T-helper 1 cell treated with Interleukin-12 subunit alpha and Interleukin-12 subunit beta and Interleukin-4 antibody, amounts not matched to agents 30 ng/mL and 1 ng/mL, for 36 hours (primary cell): ENCODE results near the gene LPCAT2. TPM values are rescaled to one million over a fixed set of nuclear protein-coding genes. Genes with fewer than 3 reads are reported as not detected.

Source experiments
- intact Hi-C: fragments of 100-400 bp; cut with micrococcal nuclease; formaldehyde crosslinking; loops from one replicate; pipeline ENCODE4 v1.15.1; 2024
- total RNA-seq: library from RNA; stranded (reverse); gene quantifications from 2 replicates; pipeline ENCODE4 v1.2.3, GENCODE V29; 2022

LPCAT2 gene
- total RNA-seq, 1 donor from 2014 or later: 2.7 TPM

DNA sequence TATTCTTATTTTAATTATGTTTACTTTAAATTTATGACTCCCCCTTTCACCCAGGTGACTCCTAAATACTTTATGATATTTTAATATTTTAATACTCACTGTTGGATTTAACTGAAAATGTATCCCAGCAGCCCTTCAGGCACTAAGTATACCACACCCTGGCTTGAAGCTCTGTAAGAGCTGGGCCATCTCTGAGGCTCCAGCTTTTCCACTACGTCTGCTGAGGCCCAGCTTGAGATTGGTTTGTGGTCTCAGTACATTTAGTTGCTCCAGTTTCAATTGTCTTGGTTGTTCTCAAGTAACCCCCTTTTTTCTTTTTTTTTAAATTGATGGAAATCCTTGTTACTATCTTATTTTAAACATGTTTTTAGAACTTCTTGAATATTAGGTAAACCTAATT, 30.6 kb downstream of the LPCAT2 start:
- intact Hi-C loops: no loop called here

DNA sequence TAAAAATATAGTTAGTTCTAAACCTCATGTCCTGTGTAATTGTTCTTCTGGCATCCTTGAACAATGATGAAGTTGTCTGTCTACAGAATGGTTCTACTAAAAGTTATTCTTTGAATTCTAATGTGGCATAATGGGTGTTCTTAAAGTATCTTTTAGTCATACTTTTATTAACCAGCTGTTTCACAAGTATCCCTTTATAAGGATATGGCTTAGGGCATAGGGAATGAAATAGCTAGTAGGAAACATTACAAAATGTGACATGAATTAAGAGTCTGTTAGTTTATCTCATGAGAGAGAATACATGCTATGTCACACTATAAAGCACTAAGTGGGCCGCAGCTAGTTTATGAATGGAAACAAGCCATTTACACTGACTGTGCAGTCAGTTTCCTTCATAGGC, 31.3 kb downstream of the LPCAT2 start:
- intact Hi-C loops: no loop called here

DNA sequence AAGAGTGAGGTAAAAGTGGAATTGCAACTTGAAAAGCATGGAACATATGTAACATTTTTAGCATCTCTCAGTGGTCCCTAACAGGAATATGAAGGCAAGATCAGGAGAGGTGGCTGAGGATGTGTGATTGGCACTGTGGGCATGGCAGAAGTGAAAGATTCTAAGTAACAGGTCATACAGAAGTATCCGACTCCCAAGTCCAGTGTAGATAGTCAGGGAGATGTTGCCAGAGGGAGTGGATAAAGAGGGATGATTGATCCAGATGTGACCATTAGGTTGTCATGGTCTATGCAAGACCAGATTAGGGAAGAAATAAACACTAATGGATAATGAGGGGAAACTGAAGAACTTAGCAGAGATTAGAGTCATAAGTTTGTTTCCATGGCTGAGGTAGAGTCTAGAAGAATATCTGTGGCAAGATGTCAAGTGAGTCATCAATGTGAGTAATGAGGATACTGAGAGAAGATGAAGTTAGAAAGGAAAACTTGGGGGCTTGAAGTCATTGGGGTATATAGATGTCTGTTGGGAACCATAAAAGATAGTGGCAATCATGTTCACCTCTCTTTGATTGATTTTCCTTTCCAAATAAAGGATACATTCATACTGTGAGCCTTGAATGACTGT, 33.7 kb downstream of the LPCAT2 start:
- intact Hi-C loops: loop anchor here (1.0 kb wide), 2 partner anchors 77 to 158 kb away; no protein-coding TSS in a partner anchor

DNA sequence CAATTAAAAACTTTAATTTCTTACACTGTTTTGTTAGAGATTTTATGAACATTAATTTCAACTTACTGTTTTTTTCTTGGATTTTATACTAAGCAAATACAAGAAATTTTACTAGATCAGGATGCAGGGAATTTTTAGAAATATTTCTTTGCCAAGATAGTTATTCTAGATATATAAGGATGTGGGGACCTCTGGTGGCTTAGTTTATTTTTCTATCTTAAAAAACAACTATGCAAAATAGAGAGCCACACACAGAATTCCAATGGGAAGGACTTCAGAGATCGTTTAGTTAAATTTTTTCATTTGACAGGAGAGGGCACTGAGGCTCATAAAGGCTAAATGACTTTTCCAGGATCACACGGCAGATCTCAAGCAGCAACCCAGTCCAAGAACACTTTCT, 34.6 kb downstream of the LPCAT2 start:
- intact Hi-C loops: loop anchor here (1.0 kb wide), 2 partner anchors 78 to 157 kb away; no protein-coding TSS in a partner anchor

DNA sequence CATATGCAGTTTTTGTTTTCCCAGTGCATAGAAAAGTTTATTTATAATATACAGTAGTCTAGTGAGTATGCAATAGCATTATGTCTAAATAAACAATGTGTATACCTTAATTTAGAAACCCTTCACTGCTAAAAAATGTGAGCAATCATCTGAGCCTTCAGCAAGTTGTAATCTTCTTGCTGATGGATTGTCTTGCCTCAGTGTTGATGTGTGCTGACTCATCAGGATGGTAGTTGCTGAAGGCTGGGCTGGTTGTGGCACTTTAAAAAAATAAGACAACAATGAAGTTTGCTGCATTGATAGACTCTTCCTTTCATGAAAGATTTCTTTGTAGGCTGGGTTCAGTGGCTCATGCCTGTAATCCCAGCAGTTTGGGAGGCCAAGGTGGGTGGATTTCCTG, 43.7 kb downstream of the LPCAT2 start:
- intact Hi-C loops: no loop called here

DNA sequence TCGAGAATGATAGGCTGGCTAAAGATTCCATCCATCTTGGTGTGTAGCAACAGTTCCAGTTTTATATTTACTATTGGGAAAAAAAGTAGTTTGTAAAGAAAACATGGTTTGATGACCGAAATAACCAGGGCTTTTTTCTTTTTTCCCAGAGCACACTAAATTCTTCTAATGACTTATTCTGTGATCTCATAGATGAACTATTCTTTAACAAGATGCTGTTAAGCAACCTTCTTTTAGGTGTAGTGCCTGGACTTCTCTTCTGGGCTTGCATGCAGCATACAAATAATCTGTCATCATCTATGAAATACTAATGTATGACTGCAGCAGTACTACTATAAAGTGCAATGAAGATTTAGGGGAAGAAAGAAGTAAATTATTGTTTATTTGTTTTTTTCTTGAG, 46.6 kb downstream of the LPCAT2 start:
- intact Hi-C loops: no loop called here

DNA sequence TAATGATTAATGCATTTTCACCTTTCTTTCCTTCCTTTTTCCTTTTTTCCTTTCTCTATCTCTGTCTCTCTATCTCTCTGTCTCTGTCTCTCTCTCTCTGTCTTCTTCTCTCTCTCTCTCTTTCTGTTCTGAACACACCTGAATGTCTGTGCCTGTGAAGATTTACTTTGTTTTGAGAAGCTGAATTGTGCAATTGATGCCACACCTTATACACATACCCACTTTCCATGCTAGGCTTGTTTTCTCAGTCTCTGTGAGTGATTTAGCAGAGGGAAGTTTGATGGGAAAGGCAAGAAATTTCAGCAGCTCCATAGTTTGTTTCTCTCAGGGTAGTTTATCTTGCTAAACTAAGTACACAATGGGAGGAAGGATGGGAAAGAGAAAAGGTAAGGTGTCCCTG, 48.3 kb downstream of the LPCAT2 start:
- intact Hi-C loops: no loop called here

DNA sequence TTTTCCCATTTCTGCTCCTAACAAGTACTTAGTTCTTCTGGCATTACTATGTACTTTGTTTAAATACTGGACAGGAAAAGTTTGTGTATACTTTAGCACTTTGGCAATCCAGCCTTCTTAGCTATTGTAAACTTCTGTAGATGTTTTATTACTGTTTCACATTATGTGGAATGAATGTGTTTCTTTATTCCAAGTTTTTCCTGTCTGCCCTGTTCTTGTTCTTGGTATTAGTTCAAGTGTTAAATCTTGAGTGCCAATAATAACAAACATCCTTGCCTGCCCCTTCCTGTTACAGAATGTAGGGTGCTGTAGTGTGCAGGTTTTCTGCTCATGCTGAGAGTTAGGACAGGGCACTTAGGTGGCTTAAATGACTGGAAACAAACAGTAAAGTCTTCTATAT, 50.4 kb downstream of the LPCAT2 start:
- intact Hi-C loops: no loop called here

DNA sequence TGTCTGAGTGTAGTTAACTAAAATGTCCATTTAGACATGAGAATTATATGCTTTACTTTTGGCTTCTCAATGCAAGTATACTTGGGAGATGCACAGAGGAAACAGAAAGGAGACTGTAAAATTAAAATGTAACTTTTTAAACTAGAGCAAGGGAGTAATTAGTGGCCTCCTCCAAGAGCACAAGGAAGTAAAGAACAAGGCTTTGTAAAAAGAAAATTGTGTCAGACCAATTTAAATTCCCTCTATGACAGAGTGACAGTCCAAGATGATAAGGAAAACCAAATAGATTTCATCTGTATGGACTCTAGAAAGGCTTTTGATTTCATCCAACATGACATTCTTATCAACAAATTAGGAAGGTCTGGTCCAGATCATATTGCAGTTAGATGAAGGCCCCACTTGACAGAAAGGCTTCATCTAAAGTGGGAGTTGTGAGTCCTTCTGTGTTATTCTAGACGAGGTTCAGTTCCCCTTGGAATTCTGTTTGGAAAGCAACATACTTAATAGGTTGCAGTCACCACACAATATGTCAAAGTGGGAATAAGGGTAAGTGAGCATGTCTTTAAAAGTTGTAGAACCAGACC, 51.2 kb downstream of the LPCAT2 start:
- intact Hi-C loops: no loop called here

DNA sequence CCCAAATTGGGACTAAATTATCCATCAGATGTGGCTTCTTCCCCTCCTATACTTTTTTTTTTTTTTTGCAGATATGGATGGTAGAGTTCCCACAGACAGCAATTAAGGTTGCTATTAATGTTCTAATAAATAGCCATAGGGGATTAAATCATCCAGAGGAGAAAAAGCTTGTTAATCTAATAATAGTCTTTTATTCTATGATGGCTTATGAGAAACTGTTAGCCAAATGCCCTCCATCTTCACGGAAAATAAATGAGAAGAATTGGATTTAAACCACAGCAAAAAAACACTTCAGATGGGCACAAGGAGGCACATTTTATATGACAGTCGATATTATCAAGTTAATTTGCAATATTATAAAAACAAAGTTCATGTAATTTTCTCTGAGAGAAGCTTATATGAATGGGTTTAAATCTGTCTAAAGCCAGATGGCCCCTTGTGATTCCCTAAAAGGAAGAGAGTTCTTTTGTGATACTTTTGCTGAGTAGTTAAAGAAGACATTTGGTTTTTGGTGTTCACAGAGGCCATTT, 52.5 kb downstream of the LPCAT2 start:
- intact Hi-C loops: no loop called here

DNA sequence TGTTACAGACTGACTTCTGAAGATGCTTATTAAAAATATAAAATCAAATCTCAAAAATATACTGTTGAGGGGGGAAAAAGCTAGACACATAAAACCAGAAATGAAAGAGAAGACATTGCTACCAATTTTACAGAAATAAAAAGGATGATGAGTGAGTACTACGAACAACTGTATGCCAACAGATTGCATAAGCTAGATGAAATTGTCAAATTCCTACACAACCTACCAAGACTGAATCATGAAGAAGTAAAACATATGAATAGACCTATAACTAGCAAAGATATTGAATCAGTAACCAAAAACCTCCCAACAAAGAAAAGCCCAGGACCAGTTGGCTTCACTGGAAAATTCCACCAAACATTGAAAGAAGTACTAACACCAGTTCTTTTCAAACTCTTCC, 54.1 kb downstream of the LPCAT2 start:
- intact Hi-C loops: no loop called here

DNA sequence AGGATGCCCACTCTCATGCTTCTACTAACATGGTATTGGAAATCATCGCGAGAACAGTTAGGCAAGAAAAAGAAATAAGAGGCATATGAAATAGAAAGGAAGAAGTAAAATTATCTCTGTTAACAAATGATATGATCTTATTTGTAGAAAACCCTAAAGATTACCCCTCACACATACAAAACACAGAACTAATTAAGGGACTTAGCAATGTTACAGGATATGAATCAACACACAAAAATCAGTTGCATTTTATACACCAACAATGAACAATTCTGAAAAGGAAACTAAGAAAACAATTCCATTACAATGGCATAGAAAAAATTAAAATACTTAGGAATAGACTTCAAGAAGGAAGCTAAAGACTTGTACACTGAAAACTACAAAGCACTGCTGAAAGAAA, 54.9 kb downstream of the LPCAT2 start:
- intact Hi-C loops: no loop called here

DNA sequence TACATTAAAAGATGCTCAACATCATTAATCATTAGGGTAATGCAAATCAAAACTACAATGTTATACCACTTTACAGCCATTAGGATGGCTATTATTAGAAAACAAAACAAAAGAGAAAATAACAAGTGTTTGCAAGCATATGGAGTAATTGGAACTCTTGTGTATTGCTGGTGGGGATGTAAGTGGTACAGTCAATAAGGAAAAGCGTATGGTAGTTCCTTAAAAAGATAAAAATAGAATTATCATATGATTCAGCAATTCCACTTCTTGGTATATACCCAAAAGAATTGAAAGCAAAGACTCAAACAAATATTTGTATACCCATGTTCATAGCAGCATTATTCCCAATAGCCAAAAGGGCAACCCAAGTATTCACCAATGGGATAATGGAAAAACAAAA, 56.2 kb downstream of the LPCAT2 start:
- intact Hi-C loops: no loop called here

DNA sequence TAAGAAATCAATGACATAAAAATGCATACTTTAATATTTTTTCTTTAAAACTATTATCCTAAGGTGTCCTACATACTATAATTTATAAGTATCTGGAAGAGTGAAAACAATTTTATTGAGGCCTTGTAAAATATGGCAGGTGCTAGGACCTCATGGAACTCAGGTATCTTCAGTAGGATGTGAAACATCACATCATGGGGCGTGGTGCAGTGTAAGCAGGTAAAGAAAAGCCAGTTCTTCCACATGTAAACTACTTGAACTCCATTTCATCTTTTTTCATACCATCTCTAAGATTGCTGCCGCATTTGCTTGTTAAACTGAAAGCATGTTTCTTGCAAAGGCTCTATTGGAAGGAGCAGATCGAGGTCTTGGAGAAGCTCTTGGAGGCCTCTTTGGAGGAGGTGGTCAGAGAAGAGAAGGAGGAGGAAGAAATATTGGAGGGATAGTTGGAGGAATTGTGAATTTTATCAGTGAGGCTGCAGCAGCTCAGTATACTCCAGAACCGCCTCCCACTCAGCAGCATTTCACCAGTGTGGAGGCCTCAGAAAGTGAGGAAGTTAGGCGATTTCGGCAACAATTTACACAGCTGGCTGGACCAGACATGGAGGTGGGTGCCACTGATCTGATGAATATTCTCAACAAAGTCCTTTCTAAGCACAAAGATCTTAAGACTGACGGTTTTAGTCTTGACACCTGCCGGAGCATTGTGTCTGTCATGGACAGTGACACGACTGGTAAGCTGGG, 57.7 kb downstream of the LPCAT2 start, which contains the start of gene CAPNS2:
CAPNS2 (plus strand) TSS at position 253 of the 744 bp plus-strand sequence; CDS start at position 326, 73 bp downstream.
- intact Hi-C loops: no loop called here

DNA sequence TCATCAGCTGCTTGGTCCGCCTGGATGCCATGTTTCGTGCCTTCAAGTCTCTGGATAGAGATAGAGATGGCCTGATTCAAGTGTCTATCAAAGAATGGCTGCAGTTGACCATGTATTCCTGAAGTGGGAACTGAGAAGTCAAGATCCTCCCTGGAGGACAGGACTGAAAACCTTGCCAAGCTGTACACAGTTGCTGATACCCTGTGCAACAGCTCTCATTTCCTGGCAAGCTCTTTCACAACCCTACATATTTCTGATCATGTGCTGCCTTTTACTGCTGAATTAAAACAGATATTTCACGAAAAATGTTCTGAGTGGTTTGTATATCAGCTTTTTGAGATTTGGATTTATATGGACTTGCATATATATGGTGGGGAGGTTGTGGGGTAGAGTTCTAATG, 58.5 kb downstream of the LPCAT2 start:
- intact Hi-C loops: no loop called here

DNA sequence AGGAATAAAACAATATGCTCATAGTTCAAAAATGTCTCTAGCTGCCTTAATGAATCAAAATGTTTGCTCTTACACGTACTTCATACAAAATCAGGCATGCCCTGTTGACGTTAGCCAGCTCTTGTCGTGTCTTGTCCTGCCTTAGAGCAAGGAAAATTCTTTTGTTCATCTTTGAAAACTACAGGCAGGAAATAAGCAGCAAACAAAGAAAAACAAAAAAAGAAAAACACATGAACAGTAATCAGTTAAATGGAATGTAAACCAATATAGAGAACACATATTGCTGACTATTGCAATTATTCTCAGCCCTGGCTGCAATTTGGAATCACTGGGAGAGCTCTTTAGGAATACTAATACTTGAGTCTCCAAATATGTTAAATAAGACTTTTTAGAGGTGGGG, 59.3 kb downstream of the LPCAT2 start:
- intact Hi-C loops: no loop called here

DNA sequence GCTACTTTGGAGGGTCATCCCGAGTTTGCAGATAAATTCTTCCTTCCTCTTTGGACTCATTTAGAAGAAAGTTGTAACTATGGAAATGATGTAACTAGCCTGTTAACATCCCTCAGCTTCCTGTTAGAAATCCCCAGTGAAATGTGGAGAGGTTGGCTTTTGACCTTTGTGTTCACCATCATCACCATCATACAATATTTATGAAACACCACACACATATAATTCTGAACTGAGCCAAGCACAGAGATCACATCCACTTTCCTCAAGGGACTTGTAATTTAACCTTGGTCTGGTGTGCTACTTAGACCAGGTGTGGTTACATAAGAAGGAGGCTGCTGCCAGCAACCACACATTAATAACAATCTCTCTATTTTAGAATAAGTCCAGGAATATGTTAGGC, 60.2 kb downstream of the LPCAT2 start:
- intact Hi-C loops: no loop called here

DNA sequence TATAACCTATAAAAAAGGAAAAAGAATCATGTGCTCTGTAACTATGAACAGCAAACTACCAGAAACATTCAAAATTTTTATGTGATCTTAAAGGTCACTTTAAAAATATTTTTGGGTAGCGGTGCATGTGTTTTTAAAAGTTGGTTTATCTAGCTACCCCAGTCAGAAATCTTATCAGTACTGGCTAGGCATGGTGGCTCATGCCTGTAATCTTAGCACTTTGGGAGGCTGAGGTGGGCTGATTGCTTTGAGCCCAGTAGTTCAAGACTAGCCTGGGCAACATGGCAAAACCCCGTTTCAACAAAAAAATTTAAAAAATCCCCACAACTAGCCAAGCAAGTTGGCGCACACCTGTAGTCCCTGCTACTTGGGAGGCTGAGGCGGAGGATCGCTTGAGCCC, 61.3 kb downstream of the LPCAT2 start:
- intact Hi-C loops: no loop called here

DNA sequence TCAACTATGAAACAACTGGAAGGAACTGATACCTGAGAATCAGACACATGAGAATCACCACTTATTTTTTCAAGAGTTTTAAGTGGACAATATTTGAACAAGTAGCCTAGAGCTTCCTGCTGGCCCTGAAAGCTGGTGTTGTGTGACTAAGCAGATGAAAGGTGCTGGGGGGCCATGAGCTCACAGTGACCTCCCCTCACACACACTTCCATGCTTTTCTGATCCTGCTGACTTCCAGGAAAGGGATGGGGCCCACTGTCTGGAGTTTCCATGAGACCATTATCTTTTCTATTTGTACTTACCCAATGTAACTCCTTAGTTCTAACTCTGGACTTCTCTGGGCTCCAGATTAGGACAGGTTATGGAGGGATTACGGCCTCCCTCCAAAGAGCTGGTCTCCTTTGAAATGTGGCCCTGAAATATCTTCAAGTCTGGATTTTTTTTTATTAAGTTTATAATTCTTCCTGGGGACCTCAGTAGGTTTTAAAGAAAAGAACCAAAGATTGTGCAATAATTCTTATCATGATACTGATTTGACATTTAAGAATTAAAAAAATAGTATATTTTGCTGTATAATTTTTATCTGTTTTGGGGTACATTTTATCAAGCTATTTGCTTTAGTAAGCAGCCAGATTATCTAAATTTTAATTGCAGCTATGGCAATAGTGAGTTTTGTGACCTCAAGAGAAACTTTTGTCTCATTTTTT, 62.5 kb downstream of the LPCAT2 start:
- intact Hi-C loops: no loop called here

DNA sequence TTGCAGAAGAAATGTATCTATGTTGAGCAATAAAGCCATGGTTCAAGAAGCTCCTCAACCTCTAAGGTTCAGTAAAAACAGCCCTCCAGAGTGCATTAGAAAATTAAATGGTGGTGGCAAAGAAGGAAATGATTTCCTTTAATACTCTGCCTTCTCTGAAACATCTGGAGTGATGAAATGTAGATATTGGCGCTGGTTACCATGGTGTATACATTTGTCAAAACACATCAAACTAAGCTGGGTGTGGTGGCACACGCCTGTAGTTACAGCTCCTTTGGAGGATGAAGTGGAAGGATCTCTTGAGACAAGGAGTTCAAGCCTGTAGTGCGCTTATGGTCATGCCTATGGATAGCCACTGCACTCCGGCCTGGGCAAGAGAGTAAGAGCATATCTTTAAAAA, 63.6 kb downstream of the LPCAT2 start:
- intact Hi-C loops: no loop called here

DNA sequence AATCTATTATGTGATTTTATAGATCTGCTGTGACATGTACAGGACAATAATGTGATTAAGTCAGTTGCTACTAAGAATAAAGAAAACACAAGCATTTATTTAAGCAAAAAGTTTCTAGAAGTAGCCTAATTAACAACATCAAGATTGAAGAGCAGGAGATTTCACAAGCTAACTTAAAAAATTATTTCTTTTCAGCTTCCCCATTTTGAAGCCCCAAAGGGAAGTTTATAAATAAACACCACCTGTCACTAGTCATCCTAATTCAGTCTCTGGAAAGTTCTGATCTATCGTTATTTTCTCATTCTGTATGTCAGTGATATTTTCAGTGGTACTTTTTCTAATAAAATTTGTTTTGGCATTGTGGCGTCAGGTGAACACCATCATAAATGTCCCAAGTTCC, 65.9 kb downstream of the LPCAT2 start:
- intact Hi-C loops: no loop called here

DNA sequence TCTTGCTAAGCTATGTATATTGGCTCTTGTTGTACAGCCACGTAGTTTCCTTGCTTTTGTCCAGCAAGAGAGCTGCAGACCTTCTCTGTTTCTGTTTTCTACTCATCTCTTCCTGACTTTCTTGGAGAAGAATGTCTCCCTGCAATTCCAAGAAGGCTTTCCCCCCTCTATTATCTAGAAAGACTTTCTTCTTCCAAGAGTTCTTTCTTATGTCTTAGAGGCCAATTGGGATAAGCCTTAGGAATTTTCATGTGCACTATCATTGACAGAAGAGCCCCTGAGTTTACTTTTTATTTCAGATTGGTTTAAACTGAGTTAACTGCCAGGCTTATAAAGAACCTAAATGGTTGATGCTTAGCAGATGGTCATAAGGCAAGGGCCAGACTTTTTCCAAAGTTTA, 66.6 kb downstream of the LPCAT2 start:
- intact Hi-C loops: no loop called here
